ENCODE results near the gene DDX27.

DDX27 gene

GRCh38 chr20:49228676-49229075 is 9.5 kb downstream of the DDX27 start:
- Histone ChIP-seq H3K4me3 (ENCODE audit: low read depth in 1 of 5, low read length in 5 of 5) (no peak overlapping the region), H3K27ac (ENCODE audit: low read depth, low read length) (no peak overlapping the region), H3K36me3 (ENCODE audit: control insufficient read depth in 5 of 5, insufficient read depth in 5 of 5, low read length in 5 of 5) (peaks cover 8 to 84% (median 76%) of the 10 kb centered on the region in 5 donors)

GRCh38 chr20:49229381-49229780 is 10.2 kb downstream of the DDX27 start:
- Histone ChIP-seq H3K9ac (ENCODE audit: low read length in 5 of 5) (no peak overlapping the region), H3K36me3 (ENCODE audit: control insufficient read depth in 5 of 5, insufficient read depth in 5 of 5, low read length in 5 of 5) (peaks cover 8 to 84% (median 76%) of the 10 kb centered on the region in 5 donors), H3K27ac (ENCODE audit: low read depth, low read length) (no peak overlapping the region), H3K9me3 (ENCODE audit: control insufficient read depth in 5 of 5, low read length in 5 of 5) (no peaks in the 10 kb centered on the region), H3K27me3 (ENCODE audit: control insufficient read depth in 5 of 5, insufficient read depth in 4 of 5, low read length in 5 of 5) (no peaks in the 10 kb centered on the region), H3K4me1 (ENCODE audit: control insufficient read depth in 5 of 5, insufficient read depth in 5 of 5, low read length in 5 of 5) (peaks cover 0 to 13% (median 0%) of the 10 kb centered on the region in 5 donors), H3K4me3 (ENCODE audit: low read depth in 1 of 5, low read length in 5 of 5) (no peak overlapping the region)

More at GRCh38 chr20:49228676-49229075, 9.5 kb downstream of the DDX27 start:
- peaks cover 0 to 13% (median 0%) of the 10 kb centered on the region in 5 donors for H3K4me1 ChIP-seq (ENCODE audit: control insufficient read depth in 5 of 5, insufficient read depth in 5 of 5, low read length in 5 of 5)
- H3K9ac ChIP-seq (ENCODE audit: low read length in 5 of 5), result no peak overlapping the region
- H3K27me3 ChIP-seq (ENCODE audit: control insufficient read depth in 5 of 5, insufficient read depth in 4 of 5, low read length in 5 of 5), result no peaks in the 10 kb centered on the region
- H3K9me3 ChIP-seq (ENCODE audit: control insufficient read depth in 5 of 5, low read length in 5 of 5), result no peaks in the 10 kb centered on the region

GRCh38 chr20:49230021-49230420 is 10.8 kb downstream of the DDX27 start:
- Histone ChIP-seq H3K9me3 (ENCODE audit: control insufficient read depth in 5 of 5, low read length in 5 of 5) (no peaks in the 10 kb centered on the region), H3K27ac (ENCODE audit: low read depth, low read length) (no peak overlapping the region), H3K4me1 (ENCODE audit: control insufficient read depth in 5 of 5, insufficient read depth in 5 of 5, low read length in 5 of 5) (peaks cover 0 to 13% (median 0%) of the 10 kb centered on the region in 5 donors), H3K36me3 (ENCODE audit: control insufficient read depth in 5 of 5, insufficient read depth in 5 of 5, low read length in 5 of 5) (peaks cover 3 to 84% (median 76%) of the 10 kb centered on the region in 5 donors), H3K4me3 (ENCODE audit: low read depth in 1 of 5, low read length in 5 of 5) (no peak overlapping the region), H3K9ac (ENCODE audit: low read length in 5 of 5) (no peak overlapping the region), H3K27me3 (ENCODE audit: control insufficient read depth in 5 of 5, insufficient read depth in 4 of 5, low read length in 5 of 5) (no peaks in the 10 kb centered on the region)

- peaks cover 0 to 13% (median 0%) of the 10 kb centered on the region in 5 donors for H3K4me1 ChIP-seq (ENCODE audit: control insufficient read depth in 5 of 5, insufficient read depth in 5 of 5, low read length in 5 of 5)
- H3K27me3 ChIP-seq (ENCODE audit: control insufficient read depth in 5 of 5, insufficient read depth in 4 of 5, low read length in 5 of 5), result no peaks in the 10 kb centered on the region
- no peak overlapping the region for H3K4me3 ChIP-seq (ENCODE audit: low read depth in 1 of 5, low read length in 5 of 5)
- H3K36me3 ChIP-seq (ENCODE audit: control insufficient read depth in 5 of 5, insufficient read depth in 5 of 5, low read length in 5 of 5), result peaks cover 6 to 84% (median 78%) of the 10 kb centered on the region in 5 donors
- H3K9me3 ChIP-seq (ENCODE audit: control insufficient read depth in 5 of 5, low read length in 5 of 5), result no peaks in the 10 kb centered on the region
- H3K9ac ChIP-seq (ENCODE audit: low read length in 5 of 5), result no peak overlapping the region
- no peak overlapping the region for H3K27ac ChIP-seq (ENCODE audit: low read depth, low read length)
These were observed 11.4 kb downstream of the DDX27 start for GRCh38 chr20:49230561-49231133.

- Histone ChIP-seq H3K36me3 (ENCODE audit: control insufficient read depth in 5 of 5, insufficient read depth in 5 of 5, low read length in 5 of 5) (peaks cover 6 to 83% (median 76%) of the 10 kb centered on the region in 5 donors), H3K9me3 (ENCODE audit: control insufficient read depth in 5 of 5, low read length in 5 of 5) (no peaks in the 10 kb centered on the region), H3K27ac (ENCODE audit: low read depth, low read length) (no peak overlapping the region), H3K9ac (ENCODE audit: low read length in 5 of 5) (no peak overlapping the region), H3K27me3 (ENCODE audit: control insufficient read depth in 5 of 5, insufficient read depth in 4 of 5, low read length in 5 of 5) (no peaks in the 10 kb centered on the region), H3K4me1 (ENCODE audit: control insufficient read depth in 5 of 5, insufficient read depth in 5 of 5, low read length in 5 of 5) (peaks cover 0 to 13% (median 0%) of the 10 kb centered on the region in 5 donors), H3K4me3 (ENCODE audit: low read depth in 1 of 5, low read length in 5 of 5) (no peak overlapping the region)
These were observed 12.3 kb downstream of the DDX27 start for GRCh38 chr20:49231471-49231870.

GRCh38 chr20:49233226-49233625 is 14.0 kb downstream of the DDX27 start:
- peak overlapping the region in 1 of 5 donors; percentile 30 for H3K9ac ChIP-seq (ENCODE audit: low read length in 5 of 5)
- peaks cover 6 to 91% (median 84%) of the 10 kb centered on the region in 5 donors for H3K36me3 ChIP-seq (ENCODE audit: control insufficient read depth in 5 of 5, insufficient read depth in 5 of 5, low read length in 5 of 5)
- no peak overlapping the region for H3K27ac ChIP-seq (ENCODE audit: low read depth, low read length)
- peaks cover 0 to 13% (median 0%) of the 10 kb centered on the region in 5 donors for H3K4me1 ChIP-seq (ENCODE audit: control insufficient read depth in 5 of 5, insufficient read depth in 5 of 5, low read length in 5 of 5)
- H3K9me3 ChIP-seq (ENCODE audit: control insufficient read depth in 5 of 5, low read length in 5 of 5), result no peaks in the 10 kb centered on the region
- H3K4me3 ChIP-seq (ENCODE audit: low read depth in 1 of 5, low read length in 5 of 5), result no peak overlapping the region
- H3K27me3 ChIP-seq (ENCODE audit: control insufficient read depth in 5 of 5, insufficient read depth in 4 of 5, low read length in 5 of 5), result no peaks in the 10 kb centered on the region

- no peak overlapping the region for H3K9ac ChIP-seq (ENCODE audit: low read length in 5 of 5)
- no peaks in the 10 kb centered on the region for H3K27me3 ChIP-seq (ENCODE audit: control insufficient read depth in 5 of 5, insufficient read depth in 4 of 5, low read length in 5 of 5)
- peaks cover 0 to 13% (median 0%) of the 10 kb centered on the region in 5 donors for H3K4me1 ChIP-seq (ENCODE audit: control insufficient read depth in 5 of 5, insufficient read depth in 5 of 5, low read length in 5 of 5)
- peaks cover 5 to 93% (median 84%) of the 10 kb centered on the region in 5 donors for H3K36me3 ChIP-seq (ENCODE audit: control insufficient read depth in 5 of 5, insufficient read depth in 5 of 5, low read length in 5 of 5)
- H3K4me3 ChIP-seq (ENCODE audit: low read depth in 1 of 5, low read length in 5 of 5), result no peak overlapping the region
- H3K27ac ChIP-seq (ENCODE audit: low read depth, low read length), result no peak overlapping the region
- H3K9me3 ChIP-seq (ENCODE audit: control insufficient read depth in 5 of 5, low read length in 5 of 5), result no peaks in the 10 kb centered on the region
These were observed 15.6 kb downstream of the DDX27 start for GRCh38 chr20:49234831-49235230.

GRCh38 chr20:49236301-49236700 is 17.1 kb downstream of the DDX27 start:
- no peak overlapping the region for H3K9ac ChIP-seq (ENCODE audit: low read length in 5 of 5)
- no peaks in the 10 kb centered on the region for H3K27me3 ChIP-seq (ENCODE audit: control insufficient read depth in 5 of 5, insufficient read depth in 4 of 5, low read length in 5 of 5)
- H3K36me3 ChIP-seq (ENCODE audit: control insufficient read depth in 5 of 5, insufficient read depth in 5 of 5, low read length in 5 of 5), result peaks cover 12 to 93% (median 80%) of the 10 kb centered on the region in 5 donors
- peaks cover 0 to 3% (median 0%) of the 10 kb centered on the region in 5 donors for H3K4me1 ChIP-seq (ENCODE audit: control insufficient read depth in 5 of 5, insufficient read depth in 5 of 5, low read length in 5 of 5)
- H3K27ac ChIP-seq (ENCODE audit: low read depth, low read length), result no peak overlapping the region
- H3K9me3 ChIP-seq (ENCODE audit: control insufficient read depth in 5 of 5, low read length in 5 of 5), result no peaks in the 10 kb centered on the region
- no peak overlapping the region for H3K4me3 ChIP-seq (ENCODE audit: low read depth in 1 of 5, low read length in 5 of 5)

- H3K4me1 ChIP-seq (ENCODE audit: control insufficient read depth in 5 of 5, insufficient read depth in 5 of 5, low read length in 5 of 5), result no peaks in the 10 kb centered on the region
- H3K9ac ChIP-seq (ENCODE audit: low read length in 5 of 5), result no peak overlapping the region
- H3K4me3 ChIP-seq (ENCODE audit: low read depth in 1 of 5, low read length in 5 of 5), result no peak overlapping the region
- H3K27me3 ChIP-seq (ENCODE audit: control insufficient read depth in 5 of 5, insufficient read depth in 4 of 5, low read length in 5 of 5), result no peaks in the 10 kb centered on the region
- peaks cover 14 to 94% (median 82%) of the 10 kb centered on the region in 5 donors for H3K36me3 ChIP-seq (ENCODE audit: control insufficient read depth in 5 of 5, insufficient read depth in 5 of 5, low read length in 5 of 5)
- no peaks in the 10 kb centered on the region for H3K9me3 ChIP-seq (ENCODE audit: control insufficient read depth in 5 of 5, low read length in 5 of 5)
- H3K27ac ChIP-seq (ENCODE audit: low read depth, low read length), result no peak overlapping the region
These were observed 18.3 kb downstream of the DDX27 start for GRCh38 chr20:49237531-49237930.

- H3K36me3 ChIP-seq (ENCODE audit: control insufficient read depth in 5 of 5, insufficient read depth in 5 of 5, low read length in 5 of 5), result peaks cover 23 to 95% (median 89%) of the 10 kb centered on the region in 5 donors
- no peak overlapping the region for H3K4me3 ChIP-seq (ENCODE audit: low read depth in 1 of 5, low read length in 5 of 5)
- H3K9ac ChIP-seq (ENCODE audit: low read length in 5 of 5), result no peak overlapping the region
- H3K4me1 ChIP-seq (ENCODE audit: control insufficient read depth in 5 of 5, insufficient read depth in 5 of 5, low read length in 5 of 5), result peaks cover 3 to 32% (median 15%) of the 10 kb centered on the region in 5 donors
- H3K9me3 ChIP-seq (ENCODE audit: control insufficient read depth in 5 of 5, low read length in 5 of 5), result no peaks in the 10 kb centered on the region
- H3K27ac ChIP-seq (ENCODE audit: low read depth, low read length), result no peak overlapping the region
- no peaks in the 10 kb centered on the region for H3K27me3 ChIP-seq (ENCODE audit: control insufficient read depth in 5 of 5, insufficient read depth in 4 of 5, low read length in 5 of 5)
These were observed 26.9 kb downstream of the DDX27 start for GRCh38 chr20:49245921-49246740.

Data from subcutaneous abdominal adipose tissue (tissue), 5 donors.